Measurements from ENCODE around the gene CLDND1. TPM values are rescaled to one million over a fixed set of nuclear protein-coding genes. Genes with fewer than 3 reads are reported as not detected.

Gene CLDND1
- total and polyA plus RNA-seq, 8 donors: 20.6 to 161 (median 75.7) TPM

- Histone ChIP-seq H3K27ac (no peak overlapping the region), H3K9me3 (no peaks in the 10 kb centered on the region), H3K4me3 (no peak overlapping the region), H3K27me3 (no peaks in the 10 kb centered on the region), H3K4me1 (no peaks in the 10 kb centered on the region), H3K36me3 (no peaks in the 10 kb centered on the region)
- TF ChIP-seq POLR2A (IDR thresholded peaks at IDR 0.05) (no peak), POLR2AphosphoS5 (IDR thresholded peaks at IDR 0.05) (no peak), CTCF (IDR thresholded peaks at IDR 0.05) (no peak), EP300 (IDR thresholded peaks at IDR 0.05) (no peak)
- intact Hi-C loops (cut with DNase I; ENCODE audit: low total_unique reads): no loop called here
- no peak for DNase-seq
- 73 to 100% (median 94%) methylated on average over 1 of the region's 1 CpG for WGBS, 5 donors
Measured at GRCh38 chr3:98542623-98543022, 19.9 kb upstream of the CLDND1 start.

- 95 to 100% (median 95%) methylated on average over 1 of the region's 1 CpG for WGBS, 5 donors
- H3K4me3 ChIP-seq: no peak overlapping the region
- H3K9me3 ChIP-seq: no peaks in the 10 kb centered on the region
- intact Hi-C loops (cut with DNase I; ENCODE audit: low total_unique reads): no loop called here
- no peaks in the 10 kb centered on the region for H3K4me1 ChIP-seq
- H3K36me3 ChIP-seq: no peaks in the 10 kb centered on the region
- H3K27ac ChIP-seq: no peak overlapping the region
- DNase-seq: no peak
- TF ChIP-seq POLR2AphosphoS5 (IDR thresholded peaks at IDR 0.05) (no peak), POLR2A (IDR thresholded peaks at IDR 0.05) (no peak)
- H3K27me3 ChIP-seq: no peaks in the 10 kb centered on the region
Measured at GRCh38 chr3:98541695-98542094, 19.0 kb upstream of the CLDND1 start.

GRCh38 chr3:98540346-98540745 is 17.6 kb upstream of the CLDND1 start:
- H3K4me3 ChIP-seq: no peak overlapping the region
- TF ChIP-seq EP300 (IDR thresholded peaks at IDR 0.05) (no peak), POLR2AphosphoS5 (IDR thresholded peaks at IDR 0.05) (no peak), POLR2A (IDR thresholded peaks at IDR 0.05) (no peak), CTCF (IDR thresholded peaks at IDR 0.05) (no peak)
- H3K27me3 ChIP-seq: no peaks in the 10 kb centered on the region
- no peak overlapping the region for H3K27ac ChIP-seq
- 72 to 80% (median 79%) methylated on average over 3 of the region's 3 CpGs for WGBS, 5 donors
- no peaks in the 10 kb centered on the region for H3K9me3 ChIP-seq
- DNase-seq: peak in 1 of 2 donors; percentile 33
- intact Hi-C loops (cut with DNase I; ENCODE audit: low total_unique reads): no loop called here
- no peaks in the 10 kb centered on the region for H3K4me1 ChIP-seq
- no peaks in the 10 kb centered on the region for H3K36me3 ChIP-seq

DNA sequence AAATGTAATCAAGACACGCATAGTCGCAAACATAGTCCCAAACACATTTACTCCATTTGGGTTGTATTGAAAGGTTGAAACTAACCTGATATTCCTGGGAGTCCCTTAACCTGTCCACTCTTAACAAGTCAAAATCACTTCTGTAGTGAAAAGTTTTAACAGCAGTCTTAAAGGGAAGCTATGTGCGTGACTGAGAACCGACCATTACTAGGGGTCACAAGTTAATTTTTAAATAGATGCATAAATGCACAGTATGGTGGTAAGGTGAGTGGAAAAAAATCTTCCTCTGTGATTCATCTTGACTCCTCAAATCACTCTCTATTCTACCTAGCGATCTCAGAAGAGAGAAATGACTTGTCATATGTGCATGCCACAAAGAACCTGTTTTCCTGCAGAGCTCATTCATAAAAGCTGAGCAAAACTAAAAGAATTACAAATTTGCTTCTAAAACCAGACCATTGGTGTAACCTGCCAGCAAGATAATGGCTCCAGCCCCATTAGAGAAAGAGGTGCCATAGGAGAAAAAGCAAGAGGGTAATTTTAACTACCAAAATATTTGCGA is 13.8 kb upstream of the CLDND1 start:
- Histone ChIP-seq H3K27ac (no peak overlapping the region), H3K27me3 (no peaks in the 10 kb centered on the region), H3K36me3 (no peaks in the 10 kb centered on the region), H3K4me1 (no peaks in the 10 kb centered on the region), H3K4me3 (no peak overlapping the region), H3K9me3 (no peaks in the 10 kb centered on the region)
- intact Hi-C loops (cut with DNase I; ENCODE audit: low total_unique reads): no loop called here
- no peak for TF ChIP-seq POLR2AphosphoS5 (IDR thresholded peaks at IDR 0.05)
- TF ChIP-seq CTCF (IDR thresholded peaks at IDR 0.05): no peak
- TF ChIP-seq EP300 (IDR thresholded peaks at IDR 0.05): no peak
- no peak for TF ChIP-seq POLR2A (IDR thresholded peaks at IDR 0.05)
- 78 to 84% (median 83%) methylated on average over 6 of the region's 6 CpGs for WGBS, 5 donors
- DNase-seq: no peak

DNA sequence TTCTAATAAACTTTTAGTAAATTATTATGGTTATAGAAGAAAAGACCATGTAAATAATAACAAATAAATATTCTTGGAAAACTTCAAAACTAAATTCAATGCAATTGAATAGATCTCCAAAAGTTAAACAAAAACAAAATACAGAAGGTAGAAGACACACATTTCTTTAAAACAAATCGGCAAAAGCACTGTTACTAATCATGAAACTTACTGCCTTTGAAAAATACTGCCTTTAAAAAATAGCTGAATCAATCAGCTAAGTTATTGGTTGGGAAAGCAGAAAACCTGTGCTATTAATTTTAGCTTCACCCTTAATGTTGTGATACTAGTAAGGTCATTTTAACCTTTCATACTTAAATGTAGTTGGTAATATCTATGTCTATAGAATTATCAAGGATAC is 12.0 kb upstream of the CLDND1 start:
- no peak overlapping the region for H3K4me3 ChIP-seq
- no peaks in the 10 kb centered on the region for H3K4me1 ChIP-seq
- no peaks in the 10 kb centered on the region for H3K9me3 ChIP-seq
- no peak for DNase-seq
- 86 to 98% (median 91%) methylated on average over 1 of the region's 1 CpG for WGBS, 5 donors
- TF ChIP-seq POLR2A (IDR thresholded peaks at IDR 0.05) (no peak), EP300 (IDR thresholded peaks at IDR 0.05) (no peak)
- H3K36me3 ChIP-seq: no peaks in the 10 kb centered on the region
- H3K27me3 ChIP-seq: no peaks in the 10 kb centered on the region
- no peak overlapping the region for H3K27ac ChIP-seq
- intact Hi-C loops (cut with DNase I; ENCODE audit: low total_unique reads): no loop called here

Data from stomach (tissue), 9 donors.